ENCODE measurements around the gene NUMA1.

The NUMA1 gene

GRCh38 chr11:72080326-72081183, at the start of gene NUMA1, which contains the start of gene LRRC51:
Gene NUMA1, minus strand, starts transcription at chr11:72080542. Its CDS starts 44,599 bp downstream, at chr11:72035943.
Gene LRRC51, plus strand, starts transcription at chr11:72080850. Its CDS starts 8,234 bp downstream, at chr11:72089084.
- peak; percentile 98 to 99 for DNase-seq (ENCODE audit: low read depth in 2 of 2)

DNA sequence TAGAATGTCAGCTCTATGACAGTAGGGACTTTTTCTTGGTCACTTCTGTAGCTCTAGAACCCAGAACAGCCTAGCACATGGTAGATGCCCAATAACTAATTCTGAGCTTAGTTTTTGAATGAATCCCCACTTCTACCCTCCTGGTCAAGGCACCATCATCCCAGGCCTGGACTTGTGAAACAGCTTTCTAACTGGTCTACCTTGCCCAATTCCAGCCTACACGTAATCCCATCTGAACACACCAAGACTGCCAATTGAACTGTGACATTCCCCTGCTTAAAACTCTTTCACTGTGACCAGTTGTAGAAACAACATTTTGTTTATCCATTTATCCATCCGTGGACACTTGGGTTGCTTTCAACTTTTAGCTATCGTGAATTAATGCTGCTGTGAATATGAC, 49.0 kb upstream of the NUMA1 start:
- DNase-seq (ENCODE audit: low read depth in 2 of 2): no peak

- no peak for DNase-seq (ENCODE audit: low read depth in 2 of 2)
Observed at GRCh38 chr11:72127923-72128322, 47.6 kb upstream of the NUMA1 start.

DNA sequence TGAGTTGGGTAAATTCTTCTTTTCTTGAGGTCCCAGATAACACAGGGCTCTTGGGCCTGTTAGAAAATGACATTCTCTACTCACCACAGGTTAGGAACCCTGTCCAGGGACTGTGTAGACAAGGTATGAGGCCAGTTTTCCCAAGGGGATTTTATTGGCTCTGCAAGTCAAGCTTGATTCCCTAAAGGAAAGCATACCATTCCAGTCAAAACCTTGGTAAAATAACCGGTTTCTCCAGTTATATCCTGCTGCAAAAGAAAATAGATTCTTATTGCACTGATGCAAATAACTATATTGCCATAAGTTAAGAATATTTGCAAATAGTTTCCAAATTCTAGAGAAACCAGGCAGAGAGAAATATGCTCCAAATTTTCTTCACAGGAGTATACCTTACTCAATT, 45.6 kb upstream of the NUMA1 start:
- DNase-seq (ENCODE audit: low read depth in 2 of 2): no peak

GRCh38 chr11:72124046-72124445, 43.7 kb upstream of the NUMA1 start:
- no peak for DNase-seq (ENCODE audit: low read depth in 2 of 2)

DNA sequence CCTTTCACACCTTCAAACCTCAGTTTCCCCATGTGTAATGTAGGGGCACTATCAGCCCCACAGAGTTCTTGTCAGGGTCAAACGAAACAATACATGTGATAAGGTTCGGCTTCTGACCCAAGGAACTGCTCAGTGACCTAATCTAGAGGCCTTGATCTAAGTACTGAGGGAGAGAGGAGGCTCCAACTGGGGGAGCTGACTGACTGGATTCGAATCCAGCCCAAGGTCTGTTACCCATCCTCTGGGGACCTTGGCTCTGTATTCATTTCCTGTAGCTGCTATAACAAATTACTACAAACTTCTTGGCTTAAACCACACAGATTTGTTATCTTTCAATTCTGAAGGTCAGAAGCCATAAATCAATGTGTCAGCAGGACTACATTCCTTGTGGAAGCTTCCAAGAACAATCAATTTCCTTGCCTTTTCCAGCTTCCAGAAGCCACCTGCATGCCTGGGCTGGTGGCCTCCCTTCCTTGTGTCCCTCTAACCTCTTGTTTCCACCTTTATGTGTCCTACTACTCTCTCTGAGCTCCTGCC, 42.8 kb upstream of the NUMA1 start:
- no peak for DNase-seq (ENCODE audit: low read depth in 2 of 2)

DNA sequence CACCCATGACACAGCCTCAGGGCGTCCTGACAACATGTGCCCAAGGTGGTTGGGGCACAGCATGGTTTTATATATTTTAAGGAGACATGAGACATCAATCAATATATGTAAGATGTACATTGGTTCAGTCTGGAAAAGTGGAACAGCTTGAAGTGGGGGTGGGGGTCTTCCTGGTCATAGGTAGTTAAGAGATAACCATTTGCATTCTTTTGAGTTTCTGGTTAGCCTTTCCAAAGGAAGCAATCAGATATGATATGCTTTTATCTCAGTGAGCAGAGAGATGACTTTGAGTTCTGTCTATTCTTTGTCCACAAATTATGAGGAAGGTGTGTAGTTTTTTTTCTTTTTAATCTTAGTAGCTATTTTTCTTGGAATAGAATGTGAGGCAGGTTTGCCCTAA, 42.3 kb upstream of the NUMA1 start:
- no peak for DNase-seq (ENCODE audit: low read depth in 2 of 2)

- DNase-seq (ENCODE audit: low read depth in 2 of 2): no peak
Observed at GRCh38 chr11:72120930-72121329, 40.6 kb upstream of the NUMA1 start.

GRCh38 chr11:72119198-72119597, 38.9 kb upstream of the NUMA1 start:
- no peak for DNase-seq (ENCODE audit: low read depth in 2 of 2)

DNA sequence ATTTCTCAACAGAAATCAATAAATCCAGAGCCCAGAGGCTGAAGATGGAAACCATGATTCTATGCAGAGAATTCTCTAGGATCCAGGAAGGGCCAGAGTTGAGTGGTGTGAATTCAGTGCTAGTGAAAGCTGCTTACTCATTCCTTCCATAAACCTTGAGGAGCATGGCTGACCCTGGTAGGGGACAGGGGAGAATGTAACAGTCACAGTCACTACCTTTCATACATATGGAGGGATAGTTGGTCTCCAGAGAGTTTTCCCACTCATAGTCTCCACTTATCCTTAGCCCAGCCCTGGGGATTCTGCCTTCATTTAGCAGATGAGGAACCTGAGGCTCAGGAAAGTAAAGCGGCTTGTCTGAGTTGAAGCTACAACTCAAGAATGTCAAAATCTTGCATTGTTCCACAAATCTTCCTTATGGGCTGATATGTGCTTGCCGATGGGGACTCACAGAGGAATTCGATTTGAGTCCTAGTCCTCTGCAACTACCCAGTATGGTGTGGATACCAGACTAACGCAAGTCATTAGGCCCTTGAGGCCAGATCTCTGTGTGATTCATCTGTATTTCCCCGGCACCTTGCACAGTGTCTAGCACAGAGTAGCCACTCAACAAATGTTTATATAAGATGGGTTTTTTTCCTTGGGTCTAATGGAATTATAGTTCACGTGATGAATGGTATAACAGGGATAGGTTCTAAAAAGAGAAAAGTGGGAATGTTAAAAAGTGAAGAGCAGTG, 35.8 kb upstream of the NUMA1 start:
- no peak for DNase-seq (ENCODE audit: low read depth in 2 of 2)

DNA sequence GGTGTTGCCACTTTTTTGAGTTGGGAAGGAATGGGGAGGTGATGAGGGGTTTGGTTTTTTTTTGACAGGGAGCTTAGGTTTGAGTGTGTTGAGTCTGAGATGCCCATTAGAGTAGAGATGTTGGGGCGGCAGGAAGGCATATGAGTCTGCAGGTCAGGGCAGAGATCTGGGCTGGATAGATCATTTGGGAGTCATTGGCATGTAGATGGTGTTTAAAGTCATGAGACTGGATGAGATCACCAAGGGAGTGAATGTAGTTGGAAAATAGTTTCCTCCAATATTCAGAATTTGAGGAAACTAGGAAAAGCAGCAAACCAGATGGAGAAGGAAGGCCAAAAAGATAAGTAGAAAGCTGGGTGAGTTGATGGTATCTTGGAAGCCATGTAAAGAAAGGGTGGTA, 34.2 kb upstream of the NUMA1 start:
- DNase-seq (ENCODE audit: low read depth in 2 of 2): no peak

DNA sequence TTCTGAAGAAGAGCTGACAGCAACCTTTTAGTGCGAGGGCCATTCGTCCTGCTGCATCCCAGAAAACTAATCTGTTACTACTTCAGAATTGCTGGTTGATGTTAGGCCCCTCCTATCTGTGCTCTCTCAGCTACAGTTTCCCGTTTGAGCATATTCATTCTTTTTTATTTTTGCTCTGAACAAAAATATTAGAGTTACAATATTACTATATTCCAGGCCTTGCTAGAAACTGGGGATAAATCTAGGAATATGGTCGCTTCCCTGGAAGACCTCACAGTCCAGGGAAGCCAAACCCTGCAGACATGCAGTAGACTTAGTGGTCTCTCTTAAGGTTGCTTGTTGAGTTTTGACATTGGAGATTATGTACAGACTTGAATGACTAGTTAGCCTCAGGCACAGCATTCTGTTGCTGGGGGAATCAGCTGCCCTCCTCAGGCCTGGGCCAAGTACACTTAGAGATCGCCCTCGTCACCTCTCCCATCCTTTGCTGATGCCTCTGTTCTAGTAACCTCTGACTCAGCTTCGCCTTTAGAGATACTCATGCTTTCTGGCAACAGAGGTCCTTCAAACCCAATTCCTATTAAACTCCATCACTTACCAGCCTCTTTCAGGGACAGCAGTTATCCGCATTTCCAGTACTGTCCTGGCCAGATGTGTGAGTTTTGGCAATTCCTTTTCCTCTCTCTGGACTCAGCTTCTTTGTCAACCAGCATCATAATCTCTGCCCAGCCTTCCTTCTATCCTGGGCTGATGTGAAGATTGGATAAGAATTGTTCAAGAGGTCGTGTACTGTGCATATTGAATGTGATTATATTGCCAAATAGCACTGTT, 32.9 kb upstream of the NUMA1 start:
- DNase-seq (ENCODE audit: low read depth in 2 of 2): no peak

DNA sequence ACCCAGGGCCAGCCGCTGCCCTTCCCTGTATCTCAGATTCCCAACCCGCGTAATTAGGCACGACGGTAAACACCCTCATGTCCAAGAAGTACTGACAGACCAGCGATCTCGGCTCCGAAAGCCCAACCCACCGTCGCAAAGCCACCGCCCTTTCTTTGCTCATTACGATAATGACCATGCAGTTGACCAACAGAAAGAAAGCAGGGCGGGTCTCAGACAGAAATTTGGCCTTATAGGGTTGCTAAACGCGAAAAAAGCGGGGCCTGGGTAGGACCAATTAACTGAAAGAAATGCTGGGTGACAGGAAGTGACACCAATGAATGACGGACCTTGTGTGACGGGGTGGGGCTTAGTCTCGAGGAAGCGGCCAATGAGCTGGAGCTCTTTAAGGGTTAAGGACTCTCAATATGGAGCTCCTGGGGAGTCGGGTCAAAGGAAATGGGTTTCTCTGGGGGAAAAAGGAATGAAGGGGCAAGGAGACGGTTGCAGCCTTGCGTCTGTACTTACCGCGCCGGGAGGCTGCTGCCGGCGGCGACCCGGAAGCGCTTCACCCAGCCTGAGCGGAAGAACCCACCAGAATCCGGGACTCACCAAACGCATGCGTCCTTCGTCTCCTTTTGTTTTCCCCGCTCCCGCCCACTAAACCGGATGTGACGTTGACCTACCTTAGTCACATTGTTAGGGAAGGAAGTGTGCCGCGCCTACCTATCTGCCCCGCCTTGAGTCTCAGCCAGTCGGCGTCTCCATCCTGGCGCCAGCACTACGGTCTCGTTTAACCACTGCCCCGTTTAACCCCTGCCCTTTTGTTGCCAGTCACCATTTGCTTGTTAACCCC, 32.0 kb upstream of the NUMA1 start, which contains the start of gene ANAPC15:
Gene ANAPC15, minus strand, starts transcription at position 553 of the 835 bp plus-strand sequence. CDS start 1,419 bp downstream, outside the sequence.
- DNase-seq (ENCODE audit: low read depth in 2 of 2): peak; percentile 97 to 100

GRCh38 chr11:72111300-72112142, 31.2 kb upstream of the NUMA1 start:
- no peak for DNase-seq (ENCODE audit: low read depth in 2 of 2)

- DNase-seq (ENCODE audit: low read depth in 2 of 2): no peak
Observed at GRCh38 chr11:72105888-72106287, 25.5 kb upstream of the NUMA1 start, which contains the start of gene TOMT. Gene TOMT, plus strand, starts transcription at chr11:72105924. Its CDS starts 28 bp downstream, at chr11:72105952.

DNA sequence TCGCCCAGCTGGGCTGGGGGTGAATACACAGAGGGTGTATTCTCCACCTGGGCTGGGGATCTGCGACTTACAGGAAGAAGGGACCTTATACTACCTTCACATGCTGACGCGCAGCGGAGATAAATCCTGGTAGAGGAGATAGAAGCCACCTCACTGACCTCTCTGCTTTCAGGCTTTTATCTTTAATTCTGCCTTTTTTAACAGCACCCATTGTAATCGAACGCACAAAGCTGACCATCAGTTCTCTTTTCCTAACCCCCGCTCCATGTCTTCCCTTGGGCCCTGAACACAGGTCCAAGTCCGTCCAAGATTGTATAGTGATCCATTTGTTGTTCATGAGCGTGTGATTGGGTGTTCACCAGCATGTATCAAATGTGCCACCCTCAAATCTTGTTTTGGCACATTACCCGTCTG, 23.4 kb upstream of the NUMA1 start:
- DNase-seq (ENCODE audit: low read depth in 2 of 2): no peak

DNA sequence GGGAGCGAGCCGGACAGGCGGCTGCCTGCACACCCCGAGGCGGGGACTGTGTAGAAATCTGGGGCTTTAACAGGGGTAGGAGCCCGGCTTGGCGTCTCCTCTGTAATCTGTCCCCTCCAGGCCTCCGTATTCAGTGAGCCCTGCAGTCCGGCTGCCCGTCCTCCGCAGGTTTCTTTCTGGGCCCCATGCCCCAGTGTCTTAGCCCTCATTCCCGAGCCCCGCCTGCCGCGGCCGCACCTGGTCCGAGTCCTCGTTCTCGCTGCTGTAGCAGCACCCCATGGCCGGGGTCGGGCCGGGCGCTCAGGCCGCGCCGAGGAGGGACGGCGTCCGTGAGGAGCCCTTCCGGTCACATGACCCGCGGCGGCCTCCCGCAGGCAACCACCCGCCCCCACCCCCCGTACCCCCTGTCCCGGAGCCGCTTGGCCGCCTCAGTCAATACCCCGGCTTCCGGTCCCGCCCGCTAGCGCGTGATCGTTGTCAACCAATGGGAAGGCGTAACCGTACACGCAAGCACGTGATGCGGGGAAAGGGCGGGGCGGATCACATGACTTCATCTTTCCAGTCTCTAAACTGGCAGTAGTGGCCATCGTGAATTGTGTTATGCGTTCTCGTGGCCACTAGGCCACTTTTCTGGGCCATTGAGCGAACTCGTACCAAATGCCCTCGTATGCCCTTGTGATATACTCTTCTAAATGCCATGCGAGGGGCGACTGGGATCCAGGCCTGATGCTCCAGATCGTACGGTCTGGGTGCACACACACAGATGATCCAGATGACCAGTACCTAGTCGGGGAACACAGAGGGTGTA, 22.8 kb upstream of the NUMA1 start, which contains the start of gene LAMTOR1:
Gene LAMTOR1, minus strand, starts transcription at position 352 of the 808 bp plus-strand sequence. Its CDS starts 73 bp downstream, at position 279.
- peak; percentile 96 to 98 for DNase-seq (ENCODE audit: low read depth in 2 of 2)

GRCh38 chr11:72102631-72102945, 22.2 kb upstream of the NUMA1 start:
- no peak for DNase-seq (ENCODE audit: low read depth in 2 of 2)

DNA sequence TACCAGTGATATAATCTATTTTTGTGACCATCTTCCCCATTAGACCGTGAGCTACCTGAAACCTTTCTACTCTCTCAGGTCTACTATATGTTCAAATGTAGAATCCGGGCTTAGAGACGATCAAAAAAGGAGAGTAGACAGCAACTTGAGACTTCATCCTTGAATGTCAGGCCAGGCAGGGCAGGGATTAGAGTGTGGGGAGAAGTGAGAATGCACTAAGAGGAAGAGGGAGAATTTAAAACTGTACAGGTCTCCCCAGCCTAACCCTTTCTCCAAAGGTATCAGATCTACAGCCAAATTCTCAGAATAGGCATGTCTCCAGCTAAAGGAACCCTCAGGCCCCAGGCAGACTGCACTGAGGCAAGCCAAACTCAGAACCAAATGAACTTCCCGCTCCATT, 21.8 kb upstream of the NUMA1 start:
- DNase-seq (ENCODE audit: low read depth in 2 of 2): no peak
